Measurements from ENCODE around the gene NCCRP1. TPM values are rescaled to one million over a fixed set of nuclear protein-coding genes. Genes with fewer than 3 reads are reported as not detected.
A peak's percentile ranks its signal among the peaks of the same experiment; 100 is the strongest.
"Not testable (repeated sequence)": the region's sequence is repeated elsewhere in the genome, so short reads cannot be mapped to it uniquely, and the experiment has no call there.

NCCRP1 gene
- polyA plus RNA-seq, 3 donors from 2014 or later, result not detected

DNA sequence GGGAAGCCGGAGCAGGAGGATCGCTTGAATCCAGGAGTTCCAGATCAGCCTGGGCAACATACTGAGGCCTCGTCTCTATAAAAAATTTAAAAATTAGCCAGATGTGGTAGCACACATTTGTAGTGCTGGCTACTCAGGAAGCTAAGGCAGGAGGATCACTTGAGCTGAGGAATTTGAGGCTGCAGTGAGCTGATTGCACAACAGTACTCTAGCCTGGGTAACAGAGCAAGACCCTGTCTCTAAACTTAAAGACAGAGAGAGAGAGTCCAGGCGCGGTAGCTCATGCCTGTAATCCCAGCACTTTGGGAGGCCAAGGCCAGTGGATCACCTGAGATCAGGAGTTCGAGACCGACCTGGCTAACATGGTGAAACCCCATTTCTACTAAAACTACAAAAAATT is 43.7 kb downstream of the NCCRP1 start:
- Mint-ChIP-seq H3K4me3 (no peak overlapping the region), H3K36me3 (no peaks in the 10 kb centered on the region), H3K4me1 (peaks cover 23 to 27% of the 10 kb centered on the region in 2 donors), H3K9me3 (no peaks in the 10 kb centered on the region), H3K27ac (no peak overlapping the region), H3K27me3 (ENCODE audit: low read depth in 3 of 3) (peaks cover 0 to 5% (median 0%) of the 10 kb centered on the region in 3 donors)
- no peak for DNase-seq

DNA sequence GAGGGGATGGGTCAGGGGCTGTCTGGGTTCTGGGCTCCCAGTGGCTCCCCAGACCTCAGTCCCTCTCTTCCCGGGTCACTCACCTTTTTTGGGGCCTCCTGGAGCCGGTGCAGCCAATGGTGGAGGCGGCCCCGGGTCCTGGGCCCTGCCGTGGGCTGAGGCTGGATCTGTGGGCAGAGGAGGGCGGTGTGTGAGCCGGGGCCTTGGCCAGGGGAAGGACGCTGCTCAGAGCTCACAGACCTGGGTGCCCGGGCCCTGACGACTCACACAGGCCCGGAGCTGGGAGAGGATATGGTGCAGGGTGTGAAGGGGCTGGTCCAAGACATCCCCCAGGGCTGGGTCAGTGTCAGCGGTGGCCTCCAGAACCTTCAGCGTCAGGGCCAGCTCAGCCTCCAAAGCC is 47.0 kb downstream of the NCCRP1 start:
- not testable (repeated sequence) for H3K27ac Mint-ChIP-seq; DNase-seq; H3K27me3 Mint-ChIP-seq (ENCODE audit: low read depth in 3 of 3); H3K9me3 Mint-ChIP-seq; H3K4me1 Mint-ChIP-seq; H3K36me3 Mint-ChIP-seq; H3K4me3 Mint-ChIP-seq

DNA sequence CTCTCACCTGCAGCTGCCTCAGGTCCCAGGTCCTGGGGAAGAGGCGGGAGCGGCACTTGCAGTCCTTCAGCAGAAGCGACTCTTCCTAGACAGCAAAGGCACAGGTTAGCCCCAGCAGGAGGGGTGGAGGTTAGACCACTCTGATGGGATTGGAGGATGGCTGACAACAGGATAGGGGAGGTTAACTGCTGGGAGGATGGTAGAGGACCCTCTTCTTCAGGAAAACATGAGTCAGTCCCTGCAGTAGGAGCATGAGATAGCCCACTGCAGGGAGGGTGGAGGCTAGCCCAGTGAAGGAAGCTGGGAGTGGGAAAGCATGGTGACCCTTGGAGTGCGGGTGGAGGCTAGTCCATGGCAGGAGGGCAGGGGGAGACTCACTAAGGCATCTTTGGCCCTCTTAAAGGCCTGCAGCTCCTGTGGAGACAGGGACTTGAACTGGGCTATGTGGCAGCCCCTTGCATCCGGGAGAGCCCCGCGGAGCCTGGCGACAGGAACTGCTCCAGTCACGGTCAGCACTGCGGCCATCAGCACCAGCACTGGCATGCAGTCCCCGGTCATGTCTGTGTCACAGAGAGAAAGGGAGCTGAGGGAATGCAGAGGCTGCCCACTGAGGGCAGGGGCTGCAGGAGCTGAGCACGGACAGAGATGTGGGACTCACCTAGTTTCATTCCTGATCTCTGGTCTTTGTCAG is 47.8 kb downstream of the NCCRP1 start, which contains the start of gene IFNL3:
TSS of gene IFNL3 (minus strand) at position 597 of the 691 bp plus-strand sequence. CDS start at position 558, 39 bp downstream.
- H3K4me3 Mint-ChIP-seq; H3K27me3 Mint-ChIP-seq (ENCODE audit: low read depth in 3 of 3); H3K27ac Mint-ChIP-seq; H3K4me1 Mint-ChIP-seq; H3K9me3 Mint-ChIP-seq; H3K36me3 Mint-ChIP-seq; DNase-seq: not testable (repeated sequence)

DNA sequence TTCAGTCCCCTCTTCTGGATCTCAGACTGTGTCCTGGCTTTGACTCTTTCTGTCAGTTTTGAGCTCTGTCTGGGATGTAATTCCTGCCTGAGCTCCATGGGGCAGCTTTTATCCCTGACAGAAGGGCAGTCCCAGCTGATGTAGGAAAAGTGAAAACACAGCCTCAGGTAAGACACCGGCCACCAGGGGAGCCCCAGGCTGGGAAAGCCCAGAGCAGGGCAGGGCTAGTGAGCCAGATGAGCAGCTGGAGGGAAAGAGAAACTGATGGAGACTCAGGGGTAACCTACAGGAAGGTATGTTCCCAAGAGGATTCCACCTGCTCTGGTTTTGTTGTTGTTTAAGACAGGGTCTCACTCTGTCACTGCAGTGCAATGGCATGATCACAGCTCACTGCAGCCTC is 48.4 kb downstream of the NCCRP1 start:
- H3K27me3 Mint-ChIP-seq (ENCODE audit: low read depth in 3 of 3), result not testable (repeated sequence)

DNA sequence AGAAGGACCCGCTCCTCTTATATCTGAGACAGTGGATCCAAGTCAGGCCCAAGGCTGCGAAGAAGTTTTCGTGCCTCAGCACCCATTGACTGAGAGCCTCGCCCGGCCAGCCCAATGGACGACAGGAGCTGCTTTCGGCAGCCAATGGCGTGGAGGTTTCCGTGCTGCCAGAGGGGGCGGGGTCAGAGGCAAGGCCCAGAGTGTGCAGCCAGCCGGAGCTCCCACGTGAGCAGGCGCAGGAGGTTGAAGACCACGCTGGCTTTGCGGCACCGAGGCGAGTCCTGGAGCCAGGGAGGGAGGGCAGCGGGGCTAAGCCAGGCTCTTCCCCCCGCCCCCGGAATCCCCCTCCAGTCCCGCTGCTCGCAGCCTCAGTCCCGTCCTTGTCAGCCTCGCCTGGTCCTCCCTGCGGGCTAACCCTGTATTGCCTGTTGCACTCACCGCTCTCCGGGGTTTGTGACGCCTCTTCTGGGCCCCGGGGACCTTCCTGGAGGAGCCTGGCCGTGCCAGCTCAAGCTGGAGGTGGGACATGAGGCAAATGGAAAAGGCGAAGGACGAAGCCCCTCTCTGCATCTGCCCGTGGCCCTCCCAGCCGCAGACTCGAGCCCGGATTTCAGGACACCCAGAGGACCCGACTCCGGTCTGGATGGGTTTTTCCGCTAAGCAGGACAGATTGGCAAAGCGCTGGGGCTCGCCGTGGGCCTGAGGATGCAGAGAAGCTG is 50.3 kb downstream of the NCCRP1 start:
- Mint-ChIP-seq H3K36me3 (no peaks in the 10 kb centered on the region), H3K4me3 (peak overlapping the region in 3 of 5 donors; percentile 53 to 59 (median 57)), H3K9me3 (no peaks in the 10 kb centered on the region), H3K27me3 (ENCODE audit: low read depth in 3 of 3) (peaks cover 2 to 11% (median 4%) of the 10 kb centered on the region in 3 donors), H3K27ac (no peak overlapping the region), H3K4me1 (peaks cover 5 to 6% of the 10 kb centered on the region in 2 donors)
- peak in 1 of 3 donors; percentile 27 for DNase-seq

More for the DNA sequence above, 48.4 kb downstream of the NCCRP1 start:
- H3K4me1 Mint-ChIP-seq, H3K4me3 Mint-ChIP-seq, DNase-seq, H3K9me3 Mint-ChIP-seq, H3K36me3 Mint-ChIP-seq, H3K27ac Mint-ChIP-seq: not testable (repeated sequence)

DNA sequence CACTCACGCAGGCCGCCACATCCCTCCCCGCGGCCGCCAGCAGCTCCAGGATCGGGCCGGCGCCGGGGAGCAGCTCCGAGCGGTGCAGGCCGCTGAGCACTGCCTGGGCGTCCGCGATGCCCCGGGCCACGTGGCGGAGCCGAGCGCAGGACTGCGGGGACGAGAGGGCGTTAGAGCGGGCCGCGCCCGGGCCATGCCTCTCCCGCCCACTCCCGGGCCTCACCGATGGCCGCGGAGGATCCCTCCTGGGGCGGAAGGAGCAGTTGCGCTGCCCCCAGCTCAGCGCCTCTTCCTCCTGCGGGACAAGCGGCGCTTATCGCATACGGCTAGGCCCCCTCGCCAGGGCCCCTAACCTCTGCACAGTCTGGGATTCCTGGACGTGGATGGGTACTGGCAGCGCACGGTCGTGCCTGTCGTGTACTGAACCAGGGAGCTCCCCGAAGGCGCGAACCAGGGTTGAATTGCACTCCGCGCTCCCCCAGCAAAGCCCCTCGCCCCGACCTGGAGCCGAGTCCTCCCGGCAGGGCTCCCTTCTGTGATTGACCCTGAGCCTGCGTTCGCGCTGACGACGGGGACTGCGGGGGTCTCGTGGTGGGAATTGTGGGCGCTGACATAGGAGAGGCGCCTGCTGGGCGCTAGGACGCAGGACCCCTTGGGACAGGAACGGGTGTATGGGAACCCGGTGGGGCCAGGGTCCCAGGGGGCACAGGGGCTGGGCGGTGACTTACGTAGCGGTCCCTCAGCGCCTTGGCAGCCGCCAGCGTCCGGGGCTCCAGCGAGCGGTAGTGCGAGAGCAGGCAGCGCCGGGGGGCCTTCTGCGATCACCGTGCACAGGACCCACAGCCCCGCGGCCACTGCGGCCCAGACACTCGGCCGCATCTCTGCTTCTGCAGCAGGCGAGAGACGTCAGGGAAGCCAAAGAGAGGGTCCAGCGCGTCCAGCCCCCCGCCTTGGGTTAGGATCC is 51.2 kb downstream of the NCCRP1 start:
- no peak overlapping the region for H3K27ac Mint-ChIP-seq
- H3K4me1 Mint-ChIP-seq, result peaks cover 5 to 6% of the 10 kb centered on the region in 2 donors
- no peaks in the 10 kb centered on the region for H3K36me3 Mint-ChIP-seq
- peaks cover 2 to 13% (median 5%) of the 10 kb centered on the region in 3 donors for H3K27me3 Mint-ChIP-seq (ENCODE audit: low read depth in 3 of 3)
- H3K9me3 Mint-ChIP-seq, result no peaks in the 10 kb centered on the region
- no peak overlapping the region for H3K4me3 Mint-ChIP-seq
- no peak for DNase-seq

DNA sequence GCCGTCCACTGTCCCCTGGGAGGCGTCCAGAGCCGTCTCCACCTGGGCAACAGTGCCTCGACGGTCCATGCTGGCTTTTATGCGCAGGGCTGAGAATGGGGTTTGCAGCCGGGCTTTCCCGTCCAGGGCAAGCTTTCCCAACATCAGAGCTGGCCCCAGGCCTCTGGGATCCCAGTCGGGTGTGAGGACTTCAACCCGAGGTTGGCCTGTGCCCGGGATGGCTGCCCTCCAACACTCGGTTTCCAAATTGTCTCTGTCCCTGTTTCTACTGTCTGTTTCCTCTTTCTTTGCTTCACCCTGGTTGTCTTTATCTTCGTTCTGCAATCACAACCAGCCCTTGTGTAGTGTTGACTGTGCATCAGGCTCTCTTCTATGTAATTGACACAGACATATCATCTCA is 52.0 kb downstream of the NCCRP1 start, which contains the start of gene IFNL4:
TSS of gene IFNL4 (minus strand) at position 51 of the 400 bp plus-strand sequence.
- H3K4me3 Mint-ChIP-seq, result peak within 1 kb of the TSS in 2 of 5 donors; percentile 40 to 80
- no peaks in the 10 kb centered on the region for H3K9me3 Mint-ChIP-seq
- no peak for DNase-seq
- H3K36me3 Mint-ChIP-seq, result no peaks in the 10 kb centered on the region
- H3K27ac Mint-ChIP-seq, result no peak within 1 kb of the TSS
- H3K27me3 Mint-ChIP-seq (ENCODE audit: low read depth in 3 of 3), result peaks cover 2 to 11% (median 5%) of the 10 kb centered on the region in 3 donors
- peaks cover 5 to 6% of the 10 kb centered on the region in 2 donors for H3K4me1 Mint-ChIP-seq

DNA sequence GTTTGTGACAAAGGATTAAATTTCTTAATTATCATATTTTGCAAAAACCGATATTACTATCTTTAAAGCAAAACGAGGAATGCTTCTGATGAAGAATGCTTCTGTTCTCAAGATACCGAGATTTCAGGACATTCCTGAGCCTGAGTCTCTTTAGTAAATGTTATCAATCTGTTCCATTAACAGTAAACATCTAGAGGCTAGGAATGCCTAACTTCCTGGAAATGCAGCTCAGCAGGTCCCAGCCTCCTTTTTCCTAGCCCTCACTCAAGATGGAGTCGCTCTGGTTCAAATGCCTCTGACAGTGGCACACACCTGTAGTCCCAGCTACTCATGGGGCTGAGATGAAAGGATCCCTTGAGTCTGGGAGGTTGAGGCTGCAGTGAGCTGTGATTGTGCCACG is 54.3 kb downstream of the NCCRP1 start:
- Mint-ChIP-seq H3K4me3 (no peak overlapping the region), H3K4me1 (peaks cover 5 to 6% of the 10 kb centered on the region in 2 donors), H3K36me3 (no peaks in the 10 kb centered on the region), H3K27me3 (ENCODE audit: low read depth in 3 of 3) (peaks cover 2 to 8% (median 6%) of the 10 kb centered on the region in 3 donors), H3K9me3 (no peaks in the 10 kb centered on the region), H3K27ac (no peak overlapping the region)
- DNase-seq, result no peak

Other genes starting within 250 kb of the NCCRP1 start
- not detected for gene FBXO17, start 221.2 kb upstream of the NCCRP1 start, polyA plus RNA-seq
- under 1 TPM in 1 of 3 donors, not detected in 2; 0.48 TPM for gene FBXO27, start 164.4 kb upstream of the NCCRP1 start, polyA plus RNA-seq
- gene ACP7, start 112.6 kb upstream of the NCCRP1 start, polyA plus RNA-seq, result not detected
- gene PAK4, start 71.2 kb upstream of the NCCRP1 start, polyA plus RNA-seq, result 1 to 10 TPM in 2 of 3 donors, under 1 TPM in 1; 0.68 to 2.1 (median 1.5) TPM
- gene SYCN, start 7.3 kb downstream of the NCCRP1 start, polyA plus RNA-seq, result not detected
- gene IFNL3, start 48.0 kb downstream of the NCCRP1 start, polyA plus RNA-seq, result not detected
- gene IFNL4, start 51.9 kb downstream of the NCCRP1 start, polyA plus RNA-seq, result under 1 TPM in 1 of 3 donors, not detected in 2; 0.45 TPM
- not detected for gene IFNL2, start 71.4 kb downstream of the NCCRP1 start, polyA plus RNA-seq
- gene IFNL1, start 99.4 kb downstream of the NCCRP1 start, polyA plus RNA-seq, result 1 to 10 TPM; 2.2 to 4.8 (median 2.3) TPM
- 10 to 100 TPM in 1 of 3 donors, 1 to 10 TPM in 2; 4.8 to 16.0 (median 5.4) TPM for gene LRFN1, start 123.9 kb downstream of the NCCRP1 start, polyA plus RNA-seq
- gene GMFG, start 139.1 kb downstream of the NCCRP1 start, polyA plus RNA-seq, result 1,000 to 10,000 TPM in 2 of 3 donors, 100 to 1,000 TPM in 1; 990 to 1,609 (median 1,254) TPM
- gene SAMD4B, start 145.5 kb downstream of the NCCRP1 start, polyA plus RNA-seq, result 10 to 100 TPM in 1 of 3 donors, 1 to 10 TPM in 2; 2.9 to 17.8 (median 3.9) TPM
- 10 to 100 TPM; 18.9 to 48.1 (median 31.6) TPM for gene PAF1, start 194.1 kb downstream of the NCCRP1 start, polyA plus RNA-seq
- 10 to 100 TPM; 41.6 to 64.7 (median 41.8) TPM for gene MED29, start 194.4 kb downstream of the NCCRP1 start, polyA plus RNA-seq
- gene ZFP36, start 209.9 kb downstream of the NCCRP1 start, polyA plus RNA-seq, result 100 to 1,000 TPM; 305 to 745 (median 318) TPM
- gene PLEKHG2, start 215.7 kb downstream of the NCCRP1 start, polyA plus RNA-seq, result 1 to 10 TPM in 2 of 3 donors, not detected in 1; 3.7 to 4.3 TPM
- gene RPS16, start 239.0 kb downstream of the NCCRP1 start, polyA plus RNA-seq, result 1,000 to 10,000 TPM in 1 of 3 donors, 100 to 1,000 TPM in 2; 733 to 1,627 (median 903) TPM
- gene SUPT5H, start 248.6 kb downstream of the NCCRP1 start, polyA plus RNA-seq, result 100 to 1,000 TPM in 1 of 3 donors, 10 to 100 TPM in 2; 30.5 to 114 (median 67.0) TPM

All from immature natural killer cell (primary cell).